Superior temporal gyrus (tissue), 1 donor: ENCODE data around the gene CDA.

Experiments
- DNase-seq: peaks from one replicate; pipeline ENCODE4 v3.0.0-alpha.2; 2016; ENCODE audit errors: extremely low spot score

CDA gene

DNA sequence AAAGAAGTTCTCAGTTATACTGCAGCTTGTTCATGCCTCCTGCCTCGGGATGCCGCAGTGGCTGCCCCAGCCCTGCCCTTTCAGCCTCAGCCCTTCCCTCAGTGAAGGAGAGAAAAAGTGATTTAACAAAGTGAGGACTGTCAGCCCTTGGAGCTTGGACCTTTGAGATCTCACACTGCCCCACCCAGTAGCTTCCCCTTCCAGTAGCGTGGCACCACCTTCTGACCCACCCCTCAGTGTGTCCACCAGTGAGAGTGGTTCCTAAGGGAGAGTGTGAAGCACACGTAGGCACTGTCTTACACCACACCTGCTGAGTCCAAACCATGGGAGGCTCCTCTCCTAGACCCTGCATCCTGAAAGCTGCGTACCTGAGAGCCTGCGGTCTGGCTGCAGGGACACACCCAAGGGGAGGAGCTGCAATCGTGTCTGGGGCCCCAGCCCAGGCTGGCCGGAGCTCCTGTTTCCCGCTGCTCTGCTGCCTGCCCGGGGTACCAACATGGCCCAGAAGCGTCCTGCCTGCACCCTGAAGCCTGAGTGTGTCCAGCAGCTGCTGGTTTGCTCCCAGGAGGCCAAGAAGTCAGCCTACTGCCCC, at the start of gene CDA:
Gene CDA, plus strand, starts transcription at position 464 of the 592 bp plus-strand sequence. Its CDS starts 33 bp downstream, at position 497.
- DNase-seq: no peak

DNA sequence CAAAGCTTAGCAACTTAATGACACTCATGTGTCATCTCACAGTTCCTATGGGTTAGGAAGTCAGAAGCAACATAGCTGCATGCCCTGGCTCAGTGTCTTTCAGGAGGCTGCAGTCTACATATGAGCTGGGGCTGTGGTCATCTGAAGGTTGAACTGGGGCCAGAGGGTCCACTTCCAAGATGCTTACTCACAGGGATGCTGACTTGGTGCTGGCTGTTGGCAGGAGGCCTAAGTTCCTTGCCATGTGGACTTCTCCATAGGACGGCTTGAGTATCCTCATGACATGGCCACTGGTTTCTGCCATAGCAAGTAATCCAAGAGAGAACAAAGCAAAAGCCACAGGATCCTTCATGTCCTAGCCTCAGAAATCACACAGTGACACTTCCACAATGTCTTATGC, 48.6 kb upstream of the CDA start:
- no peak for DNase-seq

DNA sequence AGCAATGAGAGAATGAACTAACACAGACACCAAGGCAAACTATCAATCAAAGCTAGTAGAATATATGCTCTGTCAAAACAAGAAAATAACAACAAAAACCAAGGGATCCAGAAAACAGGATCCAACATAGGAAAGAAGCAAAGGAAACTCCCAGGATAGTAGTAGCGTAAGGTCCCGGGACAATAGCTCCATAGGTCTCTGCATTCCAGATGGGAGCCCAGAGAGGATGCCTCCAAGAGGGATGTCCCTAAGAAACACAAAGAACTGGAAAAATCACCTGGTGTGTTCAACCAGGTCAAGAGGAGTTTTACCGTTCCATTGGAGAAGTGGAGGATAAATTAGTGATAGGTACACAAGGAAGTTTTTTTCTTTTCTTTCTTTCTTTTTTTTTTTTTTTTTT, 42.3 kb upstream of the CDA start:
- no peak for DNase-seq

DNA sequence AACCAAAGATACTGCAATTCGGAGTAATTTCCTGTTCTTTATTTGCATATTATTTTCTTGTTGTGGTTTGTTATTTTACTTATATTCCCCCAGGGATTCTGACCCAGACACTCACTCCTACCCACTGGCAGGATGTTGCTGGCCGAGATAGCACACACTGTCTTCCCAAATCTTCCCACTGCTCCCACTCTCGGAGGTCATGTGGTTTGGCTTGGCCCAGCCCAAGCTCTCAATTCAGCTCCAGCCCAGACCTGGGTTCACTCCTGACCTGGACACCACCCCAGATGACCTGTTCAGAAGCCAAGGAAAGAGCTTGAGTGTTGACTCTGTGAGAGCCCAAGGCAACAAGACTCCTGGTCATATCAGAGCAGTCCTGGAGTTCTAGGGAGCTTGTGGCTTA, 37.7 kb upstream of the CDA start:
- DNase-seq: no peak

DNA sequence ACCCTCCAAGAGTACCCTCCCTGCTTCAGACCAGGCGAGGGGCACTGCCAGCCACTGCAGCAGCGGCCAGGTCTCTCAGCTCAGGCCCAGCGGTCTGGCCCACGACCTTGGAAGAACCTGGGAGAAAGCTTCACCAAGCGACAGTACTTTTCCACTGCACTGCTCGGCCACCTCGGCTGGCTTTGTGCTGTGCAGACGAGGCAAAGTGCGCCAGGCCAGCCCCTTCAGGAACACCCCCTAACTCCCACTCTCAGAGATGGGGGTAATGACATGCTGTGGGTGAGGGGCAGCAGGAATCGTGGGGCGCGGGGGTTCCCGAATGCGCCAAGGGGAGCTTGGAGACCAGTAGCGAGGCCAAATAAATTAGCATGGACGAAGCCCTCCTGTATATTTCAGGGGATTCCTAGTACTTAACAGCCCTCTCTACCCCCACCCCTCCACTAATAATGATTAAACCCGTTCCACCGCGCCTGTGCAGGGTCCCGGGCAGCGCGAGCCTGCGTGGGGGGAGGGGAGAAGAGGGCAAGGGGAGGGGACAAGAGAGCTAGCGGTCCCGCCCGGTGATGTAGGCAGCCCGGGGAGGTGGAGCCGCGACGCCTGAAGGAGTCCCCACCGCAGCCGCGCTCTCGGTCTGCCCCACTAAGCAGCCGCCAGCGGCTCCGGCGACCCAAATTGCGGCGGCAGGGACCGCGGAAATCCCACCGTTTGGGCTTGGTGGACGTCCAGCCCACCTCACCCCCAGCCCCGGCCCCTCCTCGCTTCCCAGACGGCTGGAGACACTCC, 36.8 kb upstream of the CDA start, which contains the start of gene FAM43B:
Gene FAM43B, plus strand, starts transcription at position 629 of the 783 bp plus-strand sequence. CDS start 401 bp downstream, outside the sequence.
- DNase-seq: peak; percentile 22

DNA sequence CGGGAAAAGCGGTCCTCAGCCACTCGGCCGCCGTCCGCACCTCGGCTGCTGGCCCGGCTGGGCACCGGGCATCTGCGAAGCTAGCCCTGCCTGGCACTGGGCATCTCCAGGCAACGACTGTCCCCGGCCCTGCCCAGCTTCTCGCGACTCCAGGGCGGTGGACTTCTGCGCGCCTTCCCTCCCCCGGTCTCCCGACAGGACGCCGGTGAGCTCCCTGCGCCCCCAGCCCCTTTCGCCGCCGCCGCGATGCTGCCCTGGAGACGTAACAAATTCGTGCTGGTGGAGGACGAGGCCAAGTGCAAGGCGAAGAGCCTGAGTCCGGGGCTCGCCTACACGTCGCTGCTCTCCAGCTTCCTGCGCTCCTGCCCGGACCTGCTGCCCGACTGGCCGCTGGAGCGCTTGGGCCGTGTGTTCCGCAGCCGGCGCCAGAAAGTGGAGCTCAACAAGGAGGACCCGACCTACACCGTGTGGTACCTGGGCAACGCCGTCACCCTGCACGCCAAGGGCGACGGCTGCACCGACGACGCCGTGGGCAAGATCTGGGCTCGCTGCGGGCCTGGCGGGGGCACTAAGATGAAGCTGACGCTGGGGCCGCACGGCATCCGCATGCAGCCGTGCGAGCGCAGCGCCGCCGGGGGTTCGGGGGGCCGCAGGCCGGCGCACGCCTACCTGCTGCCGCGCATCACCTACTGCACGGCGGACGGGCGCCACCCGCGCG, 36.0 kb upstream of the CDA start:
- no peak for DNase-seq

DNA sequence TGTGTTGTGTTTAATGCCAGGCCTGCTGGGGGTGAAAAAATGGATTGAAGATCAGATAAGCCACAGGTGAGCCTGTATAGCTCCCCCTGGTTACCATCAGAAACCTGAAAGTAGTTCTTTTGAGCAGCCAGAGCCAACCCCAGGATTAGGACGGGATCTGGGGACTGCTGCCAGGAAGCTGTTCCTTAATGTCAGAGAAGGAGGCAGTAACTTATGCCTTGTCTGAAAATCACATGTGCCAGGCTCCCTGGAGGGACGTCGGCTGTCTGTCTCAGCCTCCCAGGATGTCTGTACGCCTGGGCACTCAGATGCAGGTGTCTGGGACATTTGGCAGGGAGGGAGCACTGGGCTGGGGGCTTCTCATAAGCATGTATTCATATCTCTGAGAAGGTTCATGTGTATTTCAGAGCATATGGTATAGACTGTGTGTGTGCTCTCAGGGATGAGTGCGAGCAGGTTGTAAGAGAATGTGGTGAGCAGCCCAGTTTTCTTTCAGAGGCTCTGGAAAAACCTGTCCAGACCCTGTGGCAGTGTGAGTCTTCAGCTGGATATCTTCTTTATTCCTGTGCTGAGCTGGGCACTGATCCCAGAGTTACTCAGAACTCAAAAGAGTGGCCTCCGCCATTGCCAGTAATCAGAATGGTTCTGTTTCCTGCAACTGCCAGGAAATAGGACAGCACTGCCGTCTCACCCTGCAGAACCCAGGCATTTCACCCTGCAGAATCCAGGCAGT, 33.7 kb upstream of the CDA start:
- DNase-seq: peak; percentile 44

DNA sequence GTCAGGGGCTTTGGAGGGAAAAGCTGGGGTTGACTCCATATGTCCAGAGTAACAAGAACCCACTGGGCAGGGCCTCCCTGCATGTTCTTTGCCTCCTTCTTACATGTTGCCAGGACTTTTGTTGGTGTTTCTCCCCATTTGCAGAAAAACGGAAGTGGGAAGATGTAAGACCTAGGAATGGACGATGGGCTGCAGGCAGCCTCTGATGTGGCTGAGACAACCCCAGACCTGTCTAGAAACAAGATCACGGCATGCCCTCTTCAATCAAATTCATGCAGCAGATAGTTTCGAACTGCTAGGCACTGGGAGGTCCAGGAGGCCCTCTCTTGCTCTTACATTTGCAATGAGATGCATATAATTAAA, 33.2 kb upstream of the CDA start:
- DNase-seq: no peak

DNA sequence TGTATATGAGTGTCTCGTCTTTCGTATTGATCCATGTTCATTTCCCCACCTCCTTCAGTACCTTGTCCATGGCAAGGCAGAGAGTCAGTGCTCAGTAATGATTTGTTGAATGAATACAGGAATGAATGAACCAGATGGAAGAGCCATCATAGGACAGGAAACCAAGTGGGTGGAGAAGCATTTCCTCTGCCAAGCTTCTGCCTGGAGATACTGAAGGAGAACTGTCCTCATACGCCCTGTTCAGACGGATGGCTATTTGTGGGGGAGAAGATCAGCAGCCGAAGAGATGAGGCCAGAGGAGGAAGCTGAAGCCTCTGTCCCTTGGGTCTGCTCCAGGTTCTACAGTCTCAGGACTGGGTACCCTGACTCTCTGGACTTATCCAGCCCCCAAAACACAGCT, 30.7 kb upstream of the CDA start:
- DNase-seq: peak; percentile 36

DNA sequence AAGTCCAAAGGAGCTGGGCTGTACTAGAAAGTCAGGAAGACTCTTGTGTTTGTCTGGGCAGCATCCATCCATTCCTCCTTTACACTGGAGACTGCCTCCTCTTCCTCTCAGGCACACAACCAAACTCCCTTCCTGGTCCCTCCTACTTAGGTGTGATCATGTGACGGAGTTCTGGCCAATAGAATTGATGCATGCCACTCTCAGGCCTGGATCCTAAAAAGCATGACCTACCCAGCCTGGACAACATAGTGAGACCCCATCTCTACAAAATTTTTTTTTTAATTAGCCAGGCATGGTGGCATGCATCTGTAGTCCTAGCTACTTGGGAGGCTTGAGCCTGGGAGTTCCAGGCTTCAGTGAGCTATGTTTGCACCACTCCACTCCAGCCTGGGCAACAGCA, 27.9 kb upstream of the CDA start:
- DNase-seq: no peak

DNA sequence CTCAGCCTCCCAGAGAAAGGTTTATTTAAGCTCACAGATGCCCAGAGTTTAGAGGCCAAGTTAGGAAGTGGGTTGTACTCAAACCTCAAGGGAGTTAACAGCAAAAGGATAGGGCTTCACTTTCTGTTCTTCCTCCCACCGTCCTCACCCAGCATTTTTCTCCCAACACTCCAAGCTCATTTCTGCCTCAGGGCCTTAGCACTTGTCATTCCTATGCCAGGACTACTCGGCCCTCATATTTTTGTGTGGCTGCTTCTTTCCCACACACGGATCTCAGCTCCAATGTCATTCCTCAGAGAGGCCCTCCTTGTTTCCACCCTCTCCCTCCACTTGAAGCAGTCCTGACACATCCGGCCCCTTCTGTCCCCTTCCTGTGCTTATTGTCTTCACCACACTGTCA, 23.7 kb upstream of the CDA start:
- DNase-seq: no peak

DNA sequence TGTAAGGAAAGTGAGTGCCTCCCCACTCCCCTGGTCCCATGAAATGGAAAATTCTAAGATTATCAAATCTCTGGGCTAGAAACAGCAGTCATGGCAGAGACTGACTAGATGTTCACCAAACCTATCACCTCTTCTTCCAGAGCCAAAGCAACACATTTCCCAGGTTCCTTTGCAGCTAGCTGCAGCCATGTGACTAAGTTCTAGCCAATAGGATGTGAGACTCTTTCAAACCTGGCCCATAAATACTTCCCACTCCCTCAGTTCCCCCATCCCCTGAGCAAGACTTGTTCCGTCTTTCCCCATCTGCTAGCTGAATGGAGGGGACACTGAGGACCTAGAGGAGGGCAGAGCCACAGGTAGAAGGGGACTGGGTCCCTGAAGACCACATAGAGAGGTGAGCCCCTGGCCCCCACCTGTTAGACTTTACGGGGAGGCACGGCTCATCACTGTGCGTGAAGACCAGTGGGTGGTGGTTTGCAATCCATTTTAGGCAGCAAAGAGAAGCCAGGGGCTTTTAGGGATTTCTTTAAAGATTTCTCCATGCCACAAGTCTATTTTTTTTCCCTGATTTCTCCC, 19.3 kb upstream of the CDA start:
- no peak for DNase-seq

DNA sequence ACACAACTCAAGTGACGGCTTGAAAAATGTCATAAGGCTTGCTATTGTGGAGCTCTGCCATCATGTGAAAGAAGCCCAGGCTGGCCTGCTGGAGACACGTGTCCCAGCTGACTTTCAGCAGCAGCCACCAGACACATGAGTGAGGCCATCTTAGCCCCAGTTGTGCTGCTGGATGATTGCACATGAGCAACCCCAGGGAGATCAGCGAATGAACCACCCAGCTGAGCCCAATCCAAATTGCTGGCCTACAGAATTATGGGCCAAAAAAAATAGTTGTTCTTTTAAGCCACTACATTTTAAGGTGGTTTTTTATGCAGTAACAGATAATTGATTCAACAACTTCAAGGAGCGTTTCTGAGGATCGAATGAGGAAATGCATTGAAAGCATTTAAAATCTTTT, 17.5 kb upstream of the CDA start:
- no peak for DNase-seq

DNA sequence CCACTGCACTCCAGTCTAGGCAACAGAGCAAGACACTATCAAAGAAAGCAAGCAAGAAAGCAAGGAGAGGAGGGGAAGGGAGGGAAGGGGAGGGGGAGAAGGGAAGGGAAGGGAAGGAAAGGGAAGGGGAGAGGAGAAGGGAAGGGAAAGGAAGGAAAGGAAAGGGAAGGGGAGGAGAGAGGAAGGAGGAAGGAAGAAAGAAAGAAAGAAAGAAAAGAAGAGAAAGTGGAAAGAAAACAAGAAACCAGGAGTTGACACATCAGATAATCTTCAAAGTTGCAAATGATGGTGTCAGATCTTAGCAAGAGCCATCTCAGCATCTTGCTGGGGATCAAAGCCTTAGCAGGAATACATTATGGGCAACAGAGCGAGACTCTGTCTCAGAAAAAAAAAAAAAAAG, 14.9 kb upstream of the CDA start:
- DNase-seq: no peak

DNA sequence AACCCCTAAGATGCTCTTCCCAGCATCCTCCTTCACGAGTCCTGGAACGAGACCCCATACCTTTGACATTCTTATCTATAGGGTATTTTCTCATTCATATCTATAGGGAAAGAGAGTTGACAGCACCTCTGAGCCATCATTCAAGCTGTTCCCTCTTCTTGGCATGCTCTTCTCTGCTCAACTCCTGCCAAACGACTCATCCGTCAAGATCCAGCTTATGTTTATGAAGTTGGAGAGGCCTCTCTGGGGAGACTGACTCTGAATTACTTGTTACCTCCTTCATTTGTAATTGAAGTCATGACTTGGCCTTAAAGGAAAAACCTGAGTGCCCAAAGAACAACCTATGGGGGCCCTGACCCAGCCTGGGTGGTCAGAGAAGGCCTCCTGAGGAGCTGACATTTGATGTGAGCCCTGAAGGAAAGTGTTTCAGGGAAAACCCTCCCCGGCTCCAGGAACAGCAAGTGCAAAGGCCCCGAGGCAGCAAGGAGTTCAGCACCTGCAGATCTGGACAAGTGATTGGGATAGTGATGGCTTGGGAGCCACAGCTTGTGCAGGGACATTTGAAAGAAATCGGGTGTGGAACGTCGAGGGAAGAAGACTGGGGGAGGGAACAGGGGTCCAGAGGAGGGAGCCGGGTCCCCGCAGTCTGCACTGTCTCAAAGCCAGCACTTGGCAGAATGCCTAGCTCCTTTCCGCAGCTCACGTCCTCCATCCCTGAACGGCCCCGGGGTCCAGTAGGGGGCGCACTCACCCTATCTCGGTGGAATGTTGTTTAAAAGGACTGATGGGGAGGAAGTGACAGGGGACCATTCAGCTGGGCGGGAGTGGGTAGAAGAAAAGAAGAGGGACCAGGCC, 14.0 kb upstream of the CDA start:
- peak; percentile 26 for DNase-seq

DNA sequence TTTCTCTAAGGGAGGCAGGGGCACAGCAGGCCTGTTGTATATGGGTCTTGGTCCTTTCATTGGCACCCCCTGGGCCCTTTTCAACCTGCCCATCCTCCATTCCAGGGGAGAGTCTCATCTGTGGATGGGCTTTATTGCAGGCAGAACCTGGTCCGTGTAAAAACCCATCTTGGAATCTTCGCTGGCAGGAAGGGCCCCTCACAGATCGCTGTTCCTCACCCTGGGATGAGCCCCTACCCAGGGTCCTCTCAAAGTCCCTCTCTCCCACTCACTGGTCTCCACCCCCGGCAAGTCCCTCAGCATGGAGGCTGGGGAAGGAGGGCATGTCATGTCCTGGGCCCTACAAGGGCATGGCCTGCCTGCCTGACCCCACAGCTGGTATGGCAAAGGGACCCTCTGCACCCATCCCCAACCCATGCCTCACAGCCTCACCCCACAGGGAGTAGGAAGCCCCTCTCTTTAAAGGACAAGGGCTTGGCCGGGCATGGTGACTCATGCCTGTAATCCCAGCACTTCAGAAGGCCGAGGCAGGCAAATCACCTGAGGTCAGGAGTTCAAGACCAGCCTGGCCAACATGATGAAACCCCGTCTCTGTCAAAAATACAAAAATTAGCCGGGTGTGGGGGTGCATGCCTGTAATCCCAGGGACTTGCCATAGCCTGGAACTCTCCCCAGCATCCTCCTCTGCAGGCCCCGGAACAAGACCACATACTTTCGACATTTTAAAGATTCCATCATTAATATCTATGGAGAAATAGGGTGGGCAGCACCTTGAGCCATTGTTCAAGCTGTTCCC, 13.2 kb upstream of the CDA start:
- no peak for DNase-seq

DNA sequence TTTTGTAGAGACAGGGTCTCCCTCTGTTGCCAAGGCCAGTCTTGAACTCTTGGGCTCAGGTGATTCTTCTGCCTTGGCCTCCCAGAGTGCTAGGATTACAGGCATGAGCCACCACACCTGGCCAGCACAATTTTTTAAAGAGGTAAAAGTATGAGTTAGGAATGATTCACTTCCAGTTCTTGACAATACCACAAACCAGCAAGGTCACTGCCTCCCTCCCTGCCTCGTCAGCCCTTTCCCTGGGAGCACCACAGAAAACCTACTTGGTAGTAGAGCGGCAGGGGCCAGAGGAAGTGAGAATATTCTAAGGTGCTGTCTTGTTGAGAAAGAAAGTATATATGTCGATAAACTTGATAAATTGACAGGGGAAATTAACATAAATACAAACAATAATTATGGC, 10.8 kb upstream of the CDA start:
- no peak for DNase-seq

DNA sequence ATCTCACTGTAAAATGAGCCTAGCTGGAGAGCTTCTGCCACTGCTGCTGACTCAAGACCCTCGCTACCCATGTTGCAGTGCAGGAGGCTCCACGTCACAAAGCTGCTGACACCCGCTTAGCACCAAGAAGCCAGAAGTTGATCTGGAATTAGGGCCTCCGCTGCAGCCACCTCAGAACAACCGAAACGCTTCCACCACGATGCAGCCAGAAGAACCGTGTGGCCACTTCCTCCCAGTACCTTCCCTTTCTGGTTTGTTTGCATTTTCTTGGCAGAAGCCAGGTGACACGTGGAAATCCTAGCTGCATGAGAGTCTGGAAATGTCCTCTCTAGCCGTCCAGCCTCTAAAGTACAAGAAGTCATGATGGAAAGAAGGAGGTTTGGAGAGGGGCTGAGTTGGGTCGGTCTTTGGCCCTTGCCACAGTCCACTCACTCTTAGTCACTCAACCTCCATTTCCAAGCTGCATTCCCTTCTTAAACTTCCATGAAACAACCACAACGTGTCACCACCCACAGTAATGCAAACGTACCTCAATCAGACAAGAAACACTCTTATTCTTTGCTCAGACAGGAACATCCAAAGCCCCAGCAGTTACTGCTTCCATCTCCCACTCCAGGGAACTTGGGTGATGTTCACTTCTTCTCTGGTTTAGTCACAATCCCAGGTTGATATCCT, 10.0 kb upstream of the CDA start:
- no peak for DNase-seq

DNA sequence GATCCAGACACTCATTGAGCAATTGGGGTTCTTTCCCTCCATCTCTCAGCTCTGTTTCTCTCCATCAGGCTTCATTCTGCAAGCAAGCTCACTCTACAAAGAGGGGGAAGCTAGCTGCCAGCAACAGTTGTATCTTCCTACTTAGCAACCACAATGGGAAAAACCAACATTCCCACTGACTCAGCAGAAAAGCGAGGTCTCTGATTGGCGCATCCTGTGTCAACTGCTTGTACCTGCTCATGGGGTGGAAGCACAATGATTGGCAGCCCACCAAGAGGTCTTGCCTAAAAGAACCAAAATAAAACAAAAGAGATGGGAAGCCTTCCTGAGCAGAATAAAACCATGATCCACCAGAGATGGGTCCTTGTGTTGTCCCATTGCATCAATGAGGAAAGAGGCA, 4.0 kb upstream of the CDA start:
- DNase-seq: no peak
